Lung microvascular endothelial cell (primary cell): ENCODE measurements around the gene NUFIP1. TPM values are rescaled to one million over a fixed set of nuclear protein-coding genes. Genes with fewer than 3 reads are reported as not detected.
"Not testable (repeated sequence)": the region's sequence is repeated elsewhere in the genome, so short reads cannot be mapped to it uniquely, and the experiment has no call there.

Source experiments
- DNase-seq, 2 donors: peaks; one replicate each; pipeline versions ENCODE4 v3.0.0 to v3.0.0-alpha.2; 2010; ENCODE audit warnings: low read depth in 2 of 2
- total RNA-seq: library from RNA; depleted of rRNA; stranded (reverse); fragments of >200 nt; gene quantifications from 2 replicates; pipeline ENCODE4 v1.2.1, GENCODE V29; 2014

NUFIP1 gene
- 1.1 and 1.6 TPM in 2 replicates for total RNA-seq

GRCh38 chr13:44989071-44989889, at the start of gene NUFIP1, which contains the start of gene GPALPP1:
TSS of gene NUFIP1 (minus strand) at chr13:44989471. CDS start at chr13:44989436, 35 bp downstream.
TSS of gene GPALPP1 (plus strand) at chr13:44989538. CDS start at chr13:44989655, 117 bp downstream.
- peak; percentile 96 for DNase-seq

- DNase-seq, result no peak
Measured at GRCh38 chr13:45036206-45036605, 46.9 kb upstream of the NUFIP1 start.

- no peak for DNase-seq
Measured at GRCh38 chr13:45034342-45034741, 45.1 kb upstream of the NUFIP1 start.

- DNase-seq, result no peak
Measured at GRCh38 chr13:45024847-45025246, 35.6 kb upstream of the NUFIP1 start.

- no peak for DNase-seq
Measured at GRCh38 chr13:45021250-45021649, 32.0 kb upstream of the NUFIP1 start.

GRCh38 chr13:45019981-45020380, 30.7 kb upstream of the NUFIP1 start:
- DNase-seq, result not testable (repeated sequence)

- no peak for DNase-seq
Measured at GRCh38 chr13:45016792-45017425, 27.6 kb upstream of the NUFIP1 start.

- DNase-seq, result peak in 1 of 2 donors; percentile 81
Measured at GRCh38 chr13:45015300-45015699, 26.0 kb upstream of the NUFIP1 start.

- DNase-seq, result no peak
Measured at GRCh38 chr13:45011198-45011597, 21.9 kb upstream of the NUFIP1 start.

- DNase-seq, result no peak
Measured at GRCh38 chr13:45007823-45008222, 18.6 kb upstream of the NUFIP1 start.

GRCh38 chr13:45007225-45007624, 18.0 kb upstream of the NUFIP1 start:
- DNase-seq, result no peak

- DNase-seq, result no peak
Measured at GRCh38 chr13:45004096-45004495, 14.8 kb upstream of the NUFIP1 start.

GRCh38 chr13:45003417-45003816, 14.1 kb upstream of the NUFIP1 start:
- no peak for DNase-seq

- DNase-seq, result peak in 1 of 2 donors; percentile 6
Measured at GRCh38 chr13:44989941-44990340, 670 bp upstream of the NUFIP1 start.

- DNase-seq, result no peak
Measured at GRCh38 chr13:44978328-44978727, 10.9 kb downstream of the NUFIP1 start.

GRCh38 chr13:44976949-44977583, 12.2 kb downstream of the NUFIP1 start:
- DNase-seq, result peak in 1 of 2 donors; percentile 16

GRCh38 chr13:44976196-44976595, 13.1 kb downstream of the NUFIP1 start:
- DNase-seq, result no peak

GRCh38 chr13:44974056-44974793, 15.0 kb downstream of the NUFIP1 start:
- peak in 1 of 2 donors; percentile 84 for DNase-seq

- DNase-seq, result peak; percentile 37 to 63
Measured at GRCh38 chr13:44972956-44973581, 16.2 kb downstream of the NUFIP1 start.

GRCh38 chr13:44971656-44972595, 17.3 kb downstream of the NUFIP1 start:
- no peak for DNase-seq
